Stimulated activated CD8-positive, alpha-beta memory T cell treated with anti-CD3 and anti-CD28 coated beads, Interleukin-15, amount 100 ng/mL, for 4 hours (primary cell): ENCODE data around the gene UBR7.

Source experiments
- DNase-seq, 2 donors: peaks; one replicate each; pipeline ENCODE4 v3.0.0-alpha.2; 2020; ENCODE audit warnings: low read depth in 2 of 2

UBR7 gene

GRCh38 chr14:93249128-93249831, 42.2 kb downstream of the UBR7 start:
- DNase-seq, result no peak

- DNase-seq, result no peak
These were observed 55.4 kb downstream of the UBR7 start for GRCh38 chr14:93262446-93262845.

DNA sequence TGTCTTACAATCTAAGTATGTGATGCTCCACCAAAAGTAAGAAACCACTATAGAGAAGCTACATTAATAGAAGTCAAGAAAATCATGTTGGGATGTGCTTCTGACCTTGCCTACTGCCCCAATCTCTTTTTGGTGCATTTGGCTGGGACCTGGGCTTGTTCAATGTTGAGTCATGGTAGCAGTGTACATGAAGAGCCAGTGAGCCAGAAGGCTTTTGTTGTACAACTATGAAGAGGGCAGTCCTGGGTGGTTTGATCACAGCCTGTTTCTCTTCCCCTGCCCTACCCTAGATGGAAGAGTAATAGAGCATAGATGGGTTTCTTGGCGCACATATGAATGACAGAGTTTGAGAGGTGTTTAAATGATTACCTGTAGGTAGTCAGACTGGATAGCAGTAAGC, 56.4 kb downstream of the UBR7 start:
- DNase-seq, result no peak

DNA sequence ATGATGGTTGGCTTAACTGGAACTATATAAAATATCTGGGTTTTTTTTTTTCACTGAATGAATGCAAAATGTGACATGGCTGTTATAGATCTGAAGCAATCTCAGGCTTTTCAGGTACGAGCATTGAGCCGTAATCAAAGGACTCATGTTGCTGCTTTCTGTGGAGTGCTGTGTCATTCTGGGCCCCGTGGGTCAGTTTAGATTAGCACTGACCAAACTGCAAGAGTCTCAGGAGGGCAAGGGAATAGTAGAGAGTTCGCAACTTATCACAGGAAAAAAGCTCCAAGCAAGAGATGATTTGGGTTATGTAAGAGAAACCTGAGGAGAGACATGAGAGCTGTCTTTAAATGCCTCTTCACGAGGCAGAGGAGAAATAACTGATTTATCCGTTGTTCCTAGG, 59.1 kb downstream of the UBR7 start:
- DNase-seq, result no peak

GRCh38 chr14:93267149-93267711, 60.2 kb downstream of the UBR7 start:
- DNase-seq, result no peak

- no peak for DNase-seq
These were observed 61.4 kb downstream of the UBR7 start for GRCh38 chr14:93268406-93268805.

- DNase-seq, result no peak
These were observed 62.4 kb downstream of the UBR7 start for GRCh38 chr14:93269341-93270068.

- DNase-seq, result no peak
These were observed 64.1 kb downstream of the UBR7 start for GRCh38 chr14:93271111-93271510.

DNA sequence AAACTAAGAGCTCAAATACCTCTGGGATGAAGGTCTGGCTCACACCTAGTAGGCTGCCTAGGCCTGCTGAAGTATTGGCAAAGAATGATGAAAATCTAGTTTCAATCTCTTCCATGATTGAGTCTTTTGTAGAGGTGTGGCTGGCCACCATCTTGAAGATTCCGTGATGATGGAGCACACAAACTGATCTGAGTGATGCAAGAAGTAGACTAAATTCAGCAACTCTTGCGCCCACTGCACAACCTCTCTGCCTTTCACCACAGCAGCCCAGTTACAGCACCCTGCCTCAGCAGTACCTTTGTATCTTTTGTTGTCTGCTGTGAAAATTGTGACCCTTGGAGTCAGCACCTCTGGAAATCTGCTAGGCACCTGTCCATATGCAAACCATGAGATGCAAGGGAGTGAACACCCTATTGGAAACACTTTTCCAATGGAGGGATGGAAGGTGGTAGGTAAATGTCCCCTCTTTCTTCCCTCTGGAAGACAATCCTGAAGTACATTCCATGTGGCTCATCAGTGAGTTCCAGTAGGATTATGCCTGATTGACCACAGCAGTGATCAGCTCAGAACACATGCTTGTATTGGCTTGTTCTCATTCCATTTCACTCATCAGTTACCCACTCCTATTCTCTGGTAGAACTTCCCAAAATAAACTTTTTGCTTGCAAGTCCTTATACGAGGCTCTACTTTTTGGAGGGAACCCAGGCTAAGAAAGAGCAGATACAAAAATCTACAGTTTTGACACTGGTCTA, 67.2 kb downstream of the UBR7 start:
- DNase-seq, result no peak

- DNase-seq, result no peak
These were observed 69.1 kb downstream of the UBR7 start for GRCh38 chr14:93276031-93276716.
